GM18907 (cell line): ENCODE measurements around the gene MAGEB3.

Experiments used
- ATAC-seq: cut with Tn5 transposase; IDR thresholded peaks from one replicate; pipeline ENCODE4 v1.9.1; 2021; ENCODE audit warnings: mild to moderate bottlenecking, moderate library complexity; ENCODE audit not compliant: unreplicated experiment

MAGEB3 gene

DNA sequence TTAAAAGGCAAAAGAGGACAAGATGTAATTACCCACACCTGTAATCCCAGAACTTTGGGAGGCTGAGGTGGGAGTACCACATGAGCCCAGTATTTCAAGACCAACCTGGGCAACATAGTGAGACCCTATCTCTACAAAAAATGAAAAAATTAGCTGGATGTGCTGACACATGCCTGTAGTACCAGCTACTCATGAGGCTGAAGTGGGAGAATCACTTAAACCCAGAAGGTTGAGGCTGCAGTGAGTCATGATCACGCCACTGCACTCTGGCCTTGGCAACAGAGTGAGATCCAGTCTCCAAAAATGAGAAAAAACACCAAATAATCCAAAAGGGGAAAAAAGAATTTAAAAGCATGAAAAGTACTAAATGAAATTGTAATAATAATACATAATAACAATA is 47.9 kb downstream of the MAGEB3 start:
- no peak for ATAC-seq

- no peak for ATAC-seq
Observed at GRCh38 chrX:30280428-30280827, 50.0 kb downstream of the MAGEB3 start.

DNA sequence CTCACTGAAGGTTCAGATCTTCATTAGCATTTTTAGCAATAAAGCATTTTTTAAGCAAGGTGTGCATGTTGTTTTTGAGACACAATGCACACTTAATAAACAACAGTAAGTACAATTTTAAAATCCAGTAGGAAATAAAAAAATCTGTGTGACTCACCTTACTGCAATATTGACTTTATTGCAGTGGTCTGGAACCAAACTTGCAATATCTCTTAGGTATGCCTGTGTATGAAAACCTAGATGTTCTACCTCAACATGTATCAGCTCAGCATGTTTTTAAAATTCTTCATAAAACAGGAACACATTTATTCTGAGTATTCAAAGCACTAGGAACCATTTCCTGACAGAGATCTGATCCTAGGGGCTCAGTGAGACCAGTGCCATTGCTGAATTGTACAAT is 52.1 kb downstream of the MAGEB3 start:
- no peak for ATAC-seq

DNA sequence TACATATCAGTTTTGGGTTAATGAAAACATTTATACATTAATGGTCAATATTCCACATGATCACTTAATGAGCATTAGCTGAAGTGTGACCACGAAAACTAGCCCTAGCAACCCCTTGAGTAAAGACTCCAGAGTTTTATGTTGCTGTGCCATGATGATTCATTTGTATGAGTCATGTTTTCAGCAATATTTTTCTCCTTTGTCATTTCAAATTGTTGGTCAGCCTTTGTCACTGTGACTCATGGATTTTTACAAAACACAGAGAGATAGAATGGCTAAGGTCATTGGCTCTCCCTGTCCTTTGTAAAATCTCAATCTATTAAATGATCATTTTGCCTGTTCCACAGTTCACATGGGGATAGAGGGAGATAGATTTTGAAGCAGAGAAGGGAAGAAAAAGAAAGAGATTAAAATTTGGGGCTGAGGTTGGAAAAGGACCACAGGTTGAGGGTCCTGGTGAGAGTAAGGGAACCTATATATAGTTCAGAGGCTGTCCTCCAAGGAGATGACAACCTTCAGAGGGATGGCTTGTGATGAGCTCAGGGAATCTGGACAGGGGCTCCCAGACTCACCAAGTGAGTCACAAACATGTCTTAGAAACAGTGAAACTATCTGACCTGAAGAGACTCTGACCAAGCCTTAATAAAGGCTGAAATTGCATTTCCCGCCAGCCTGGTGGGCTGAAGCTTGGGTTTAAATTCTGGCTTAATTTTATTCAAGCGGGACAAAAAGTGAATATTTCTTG is 53.2 kb downstream of the MAGEB3 start:
- ATAC-seq = no peak
